ENCODE data around the gene LGALS14. TPM values are rescaled to one million over a fixed set of nuclear protein-coding genes. Genes with fewer than 3 reads are reported as not detected.

LGALS14 gene
- total RNA-seq, 2 experiments from 2014 or later: not detected

DNA sequence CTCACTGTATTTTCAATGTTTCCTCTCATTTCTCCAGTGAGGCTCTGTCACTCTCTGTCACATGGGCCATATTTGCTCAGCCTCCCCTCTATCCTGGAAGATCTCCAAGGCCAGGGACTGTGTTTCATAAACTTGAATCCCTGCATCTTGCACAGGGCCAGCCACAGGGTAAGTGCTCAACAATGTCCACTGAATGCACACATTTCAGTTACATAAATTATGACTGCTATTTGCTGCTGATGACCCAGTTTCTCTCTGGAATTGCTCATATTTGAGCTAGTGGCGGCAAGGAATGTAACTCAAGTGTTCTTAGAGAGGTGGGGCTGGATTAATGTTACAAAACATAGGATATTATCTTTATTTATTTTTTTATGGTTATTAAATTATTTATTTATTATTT lies 27.4 kb downstream of the LGALS14 start:
- Histone ChIP-seq H3K4me2 (ENCODE audit: low read length) (no peak overlapping the region), H3K36me3 (ENCODE audit: insufficient read depth, low read length) (no peaks in the 10 kb centered on the region), H3K9me2 (ENCODE audit: insufficient read depth, low read length) (no peaks in the 10 kb centered on the region), H3K9me3 (ENCODE audit: low read length) (no peaks in the 10 kb centered on the region), H4K20me1 (ENCODE audit: insufficient read depth, low read length) (no peaks in the 10 kb centered on the region), H2AFZ (ENCODE audit: low read length) (no peak overlapping the region), H3K4me1 (ENCODE audit: insufficient read depth, low read length, poor library complexity, severe bottlenecking) (no peaks in the 10 kb centered on the region), H3K4me3 (ENCODE audit: low read depth, low read length, poor library complexity, severe bottlenecking) (no peak overlapping the region), H3K79me2 (ENCODE audit: insufficient read depth, low read depth, low read length) (no peaks in the 10 kb centered on the region), H3K27ac (ENCODE audit: low read depth, low read length, poor library complexity, severe bottlenecking) (no peak overlapping the region)
- DNase-seq (ENCODE audit: low spot score): no peak
- intact Hi-C loops (cut with micrococcal nuclease; ENCODE audit: unreplicated experiment): no loop called here
- BruUV-seq (replicated peaks): no TSS peak
- POLR2A ChIA-PET: no interaction called here
- TF ChIP-seq, protein P1, sequence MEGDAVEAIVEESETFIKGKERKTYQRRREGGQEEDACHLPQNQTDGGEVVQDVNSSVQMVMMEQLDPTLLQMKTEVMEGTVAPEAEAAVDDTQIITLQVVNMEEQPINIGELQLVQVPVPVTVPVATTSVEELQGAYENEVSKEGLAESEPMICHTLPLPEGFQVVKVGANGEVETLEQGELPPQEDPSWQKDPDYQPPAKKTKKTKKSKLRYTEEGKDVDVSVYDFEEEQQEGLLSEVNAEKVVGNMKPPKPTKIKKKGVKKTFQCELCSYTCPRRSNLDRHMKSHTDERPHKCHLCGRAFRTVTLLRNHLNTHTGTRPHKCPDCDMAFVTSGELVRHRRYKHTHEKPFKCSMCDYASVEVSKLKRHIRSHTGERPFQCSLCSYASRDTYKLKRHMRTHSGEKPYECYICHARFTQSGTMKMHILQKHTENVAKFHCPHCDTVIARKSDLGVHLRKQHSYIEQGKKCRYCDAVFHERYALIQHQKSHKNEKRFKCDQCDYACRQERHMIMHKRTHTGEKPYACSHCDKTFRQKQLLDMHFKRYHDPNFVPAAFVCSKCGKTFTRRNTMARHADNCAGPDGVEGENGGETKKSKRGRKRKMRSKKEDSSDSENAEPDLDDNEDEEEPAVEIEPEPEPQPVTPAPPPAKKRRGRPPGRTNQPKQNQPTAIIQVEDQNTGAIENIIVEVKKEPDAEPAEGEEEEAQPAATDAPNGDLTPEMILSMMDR (conservative IDR thresholded peaks at IDR 0.05; ENCODE audit: low read length): no peak
- TF ChIP-seq EZH2phosphoT487 (IDR thresholded peaks at IDR 0.05; ENCODE audit: borderline replicate concordance, low read depth, low read length): no peak
- CTCF ChIA-PET (ENCODE audit: unreplicated experiment): no interaction called here

DNA sequence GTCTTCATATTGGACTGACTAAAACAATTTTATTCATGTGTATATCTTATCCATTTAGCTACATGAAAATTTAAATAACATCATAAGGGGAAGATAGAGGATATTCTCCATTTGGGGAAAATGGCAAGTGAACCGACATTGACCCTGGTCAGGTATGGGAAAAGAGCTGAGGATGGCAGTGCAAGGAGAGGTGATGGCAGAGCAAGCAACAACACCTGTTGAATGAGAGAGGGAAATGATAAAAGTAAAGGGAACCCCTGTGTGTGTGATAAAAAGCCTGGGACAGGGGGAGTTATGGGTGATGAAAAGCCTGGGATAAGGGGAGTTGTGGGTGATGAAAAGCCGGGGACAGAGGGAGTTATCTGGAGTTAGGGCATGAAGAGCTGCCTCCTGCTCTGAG lies 29.6 kb downstream of the LGALS14 start:
- BruUV-seq (replicated peaks): no TSS peak
- ChIA-PET CTCF (ENCODE audit: unreplicated experiment) (no interaction called here), POLR2A (no interaction called here)
- H3K79me2 ChIP-seq (ENCODE audit: insufficient read depth, low read depth, low read length): no peaks in the 10 kb centered on the region
- TF ChIP-seq EZH2phosphoT487 (IDR thresholded peaks at IDR 0.05; ENCODE audit: borderline replicate concordance, low read depth, low read length): no peak
- TF ChIP-seq, protein P1 (conservative IDR thresholded peaks at IDR 0.05; ENCODE audit: low read length): no peak
- DNase-seq (ENCODE audit: low spot score): no peak
- no peaks in the 10 kb centered on the region for H3K9me3 ChIP-seq (ENCODE audit: low read length)
- no peaks in the 10 kb centered on the region for H4K20me1 ChIP-seq (ENCODE audit: insufficient read depth, low read length)
- H3K4me3 ChIP-seq (ENCODE audit: low read depth, low read length, poor library complexity, severe bottlenecking): no peak overlapping the region
- no peaks in the 10 kb centered on the region for H3K36me3 ChIP-seq (ENCODE audit: insufficient read depth, low read length)
- no peaks in the 10 kb centered on the region for H3K4me1 ChIP-seq (ENCODE audit: insufficient read depth, low read length, poor library complexity, severe bottlenecking)
- intact Hi-C loops (cut with micrococcal nuclease; ENCODE audit: unreplicated experiment): no loop called here
- no peak overlapping the region for H2AFZ ChIP-seq (ENCODE audit: low read length)
- no peaks in the 10 kb centered on the region for H3K9me2 ChIP-seq (ENCODE audit: insufficient read depth, low read length)
- no peak overlapping the region for H3K27ac ChIP-seq (ENCODE audit: low read depth, low read length, poor library complexity, severe bottlenecking)
- H3K4me2 ChIP-seq (ENCODE audit: low read length): no peak overlapping the region

DNA sequence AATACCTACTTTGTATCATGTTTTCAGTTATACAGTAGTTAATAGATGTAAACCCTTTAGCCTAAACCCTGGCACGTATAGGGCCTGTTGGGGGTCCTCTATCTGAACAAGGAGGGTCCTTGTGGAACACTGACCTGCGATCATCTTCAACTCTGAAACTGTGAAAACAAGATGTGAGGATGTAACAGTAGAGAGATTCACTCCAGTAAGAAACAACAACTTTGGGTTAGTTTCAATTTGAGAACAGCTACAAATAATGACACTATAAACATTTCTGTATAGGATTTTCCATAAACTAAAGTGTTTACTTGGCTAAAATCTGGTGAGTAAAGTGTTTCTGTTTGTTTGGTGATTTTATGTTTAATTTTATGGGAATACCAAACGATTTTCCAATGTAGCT lies 31.4 kb downstream of the LGALS14 start:
- DNase-seq (ENCODE audit: low spot score): no peak
- TF ChIP-seq EZH2phosphoT487 (IDR thresholded peaks at IDR 0.05; ENCODE audit: borderline replicate concordance, low read depth, low read length): no peak
- TF ChIP-seq, protein P1 (conservative IDR thresholded peaks at IDR 0.05; ENCODE audit: low read length): no peak
- no peaks in the 10 kb centered on the region for H4K20me1 ChIP-seq (ENCODE audit: insufficient read depth, low read length)

More for the DNA sequence above, 31.4 kb downstream of the LGALS14 start:
- Histone ChIP-seq H3K36me3 (ENCODE audit: insufficient read depth, low read length) (no peaks in the 10 kb centered on the region), H3K79me2 (ENCODE audit: insufficient read depth, low read depth, low read length) (no peaks in the 10 kb centered on the region), H3K9me2 (ENCODE audit: insufficient read depth, low read length) (no peaks in the 10 kb centered on the region), H2AFZ (ENCODE audit: low read length) (no peak overlapping the region), H3K4me1 (ENCODE audit: insufficient read depth, low read length, poor library complexity, severe bottlenecking) (no peaks in the 10 kb centered on the region), H3K4me2 (ENCODE audit: low read length) (no peak overlapping the region), H3K27ac (ENCODE audit: low read depth, low read length, poor library complexity, severe bottlenecking) (no peak overlapping the region), H3K9me3 (ENCODE audit: low read length) (no peaks in the 10 kb centered on the region), H3K4me3 (ENCODE audit: low read depth, low read length, poor library complexity, severe bottlenecking) (no peak overlapping the region)
- POLR2A ChIA-PET: interaction anchor here (0.6 kb wide), 1 partner anchor 1895 kb away, joined by 3 read pairs; no protein-coding TSS in a partner anchor
- CTCF ChIA-PET (ENCODE audit: unreplicated experiment): no interaction called here
- intact Hi-C loops (cut with micrococcal nuclease; ENCODE audit: unreplicated experiment): no loop called here
- BruUV-seq (replicated peaks): no TSS peak

Measured in OCI-LY7 (cell line).